H1 (cell line): Measurements from ENCODE around the gene OPALIN. TPM values are rescaled to one million over a fixed set of nuclear protein-coding genes. Genes with fewer than 3 reads are reported as not detected.

Source experiments
- CTCF ChIA-PET: fragments of 300-600 bp; sonication (Branson Sonifier 250); formaldehyde crosslinking; loops from one replicate; lab custom pipeline; 2021; ENCODE audit not compliant: partially characterized antibody; lab: Charles Lee
- POLR2A ChIA-PET: fragments of 300-600 bp; sonication (Branson Sonifier 250); formaldehyde crosslinking; loops from one replicate; lab custom pipeline; 2021; ENCODE audit warnings: inconsistent platforms; ENCODE audit not compliant: partially characterized antibody; lab: Charles Lee
- DNase-seq, 2 experiments: peaks; one replicate each; pipeline versions ENCODE4 v3.0.0 to v3.0.0-alpha.2; 2010 to 2022; ENCODE audit warnings: low spot score in 2 of 2, low read depth in 1 of 2, mixed read lengths in 1 of 2
- FAIRE-seq: peaks from 2 replicates; lab custom pipeline; 2011; peaks lifted over from hg19 to GRCh38; lab: Jason Lieb, UNC
- H2AFZ ChIP-seq: 2 replicates; pipeline ENCODE4 v1.8.1; 2012; ENCODE audit warnings: low read length, inconsistent platforms
- H2AK5ac ChIP-seq: 2 replicates; pipeline ENCODE4 v1.6.1; 2013; ENCODE audit warnings: low read depth, low read length
- H2BK120ac ChIP-seq: replicated peaks from 2 replicates; pipeline ENCODE3; 2013; ENCODE audit warnings: low read depth, low read length, inconsistent platforms
- H2BK12ac ChIP-seq: 2 replicates; pipeline ENCODE4 v1.6.1; 2013; ENCODE audit warnings: low read depth, low read length
- H2BK15ac ChIP-seq: 2 replicates; pipeline ENCODE4 v1.6.1; 2013; ENCODE audit warnings: low read length
- H2BK20ac ChIP-seq: 2 replicates; pipeline ENCODE4 v1.6.1; 2013; ENCODE audit warnings: low read length
- H2BK5ac ChIP-seq: 2 replicates; pipeline ENCODE4 v1.6.1; 2013; ENCODE audit warnings: low read depth, low read length
- H3K14ac ChIP-seq: 2 replicates; pipeline ENCODE4 v1.6.1; 2013; ENCODE audit warnings: inconsistent platforms; ENCODE audit not compliant: insufficient read length
- H3K18ac ChIP-seq: 2 replicates; pipeline ENCODE4 v1.6.1; 2013; ENCODE audit warnings: low read length; ENCODE audit errors: extremely low read depth
- H3K23ac ChIP-seq: 2 replicates; pipeline ENCODE4 v1.6.1; 2013; ENCODE audit warnings: inconsistent platforms; ENCODE audit not compliant: insufficient read length
- H3K23me2 ChIP-seq: 2 replicates; pipeline ENCODE4 v1.6.1; 2013; ENCODE audit warnings: low read depth, low read length
- H3K27ac ChIP-seq: 2 replicates; pipeline ENCODE4 v1.6.1; 2011; ENCODE audit warnings: low read depth, low read length, inconsistent platforms
- H3K27me3 ChIP-seq, 4 experiments: replicated peaks in 1 of 4; 1 replicate in 1 of 4; 2 replicates in 3 of 4; pipeline versions ENCODE4 v1.6.1 to v1.8.1; 2011 to 2013; ENCODE audit warnings: low read length in 3 of 4, mild to moderate bottlenecking in 3 of 4, inconsistent platforms in 2 of 4, mixed read lengths in 2 of 4, moderate library complexity in 1 of 4; ENCODE audit not compliant: control insufficient read depth in 3 of 4, insufficient read depth in 3 of 4; ENCODE audit errors: extremely low read depth in 1 of 4
- H3K36me3 ChIP-seq, 4 experiments: 2 replicates each; pipeline versions ENCODE4 v1.6.1 to v1.8.1; 2011 to 2013; ENCODE audit warnings: mild to moderate bottlenecking in 4 of 4, low read length in 3 of 4, moderate library complexity in 2 of 4, control low read depth in 1 of 4, inconsistent platforms in 1 of 4; ENCODE audit not compliant: insufficient read depth in 4 of 4, control insufficient read depth in 2 of 4
- H3K4ac ChIP-seq: replicated peaks from 2 replicates; pipeline ENCODE3; 2013; ENCODE audit warnings: low read length, low read depth, mixed read lengths, inconsistent platforms; ENCODE audit not compliant: insufficient read length
- H3K4me1 ChIP-seq, 4 experiments: replicated peaks in 1 of 4; 1 replicate in 1 of 4; 2 replicates in 3 of 4; pipeline versions ENCODE4 v1.6.1 to v1.8.1; 2011 to 2013; ENCODE audit warnings: low read length in 3 of 4, inconsistent platforms in 2 of 4, mixed read lengths in 1 of 4; ENCODE audit not compliant: insufficient read depth in 4 of 4, control insufficient read depth in 3 of 4
- H3K4me2 ChIP-seq, 2 experiments: 2 replicates each; pipeline versions ENCODE4 v1.6.1 to v1.8.1; 2011 to 2013; ENCODE audit warnings: low read depth in 2 of 2, low read length in 2 of 2, control low read depth in 1 of 2, inconsistent platforms in 1 of 2, mild to moderate bottlenecking in 1 of 2; ENCODE audit not compliant: insufficient read depth in 1 of 2
- H3K4me3 ChIP-seq, 4 experiments: fragments of 200-600, 300-600 bp in 1 of 4; sonication (generic), shearing (Covaris generic), sonication (Bioruptor Twin) in 1 of 4; 2 replicates each; pipeline versions ENCODE4 v1.5.1 to v1.8.1; 2011 to 2016; ENCODE audit warnings: low read length in 4 of 4, low read depth in 3 of 4, control low read depth in 2 of 4, inconsistent platforms in 2 of 4, mild to moderate bottlenecking in 2 of 4, mixed read lengths in 1 of 4, moderate library complexity in 1 of 4; ENCODE audit not compliant: insufficient read depth in 2 of 4; ENCODE audit errors: extremely low read depth in 1 of 4
- H3K56ac ChIP-seq: replicated peaks from 2 replicates; pipeline ENCODE3; 2013; ENCODE audit warnings: low read depth, mild to moderate bottlenecking, mixed read lengths, low read length, inconsistent platforms; ENCODE audit not compliant: insufficient read length
- H3K79me1 ChIP-seq: 2 replicates; pipeline ENCODE4 v1.6.1; 2013; ENCODE audit warnings: low read depth, low read length, control low read depth
- H3K79me2 ChIP-seq, 2 experiments: 2 replicates each; pipeline versions ENCODE4 v1.6.1 to v1.8.1; 2012 to 2013; ENCODE audit warnings: low read length in 2 of 2, mild to moderate bottlenecking in 2 of 2, inconsistent platforms in 1 of 2; ENCODE audit not compliant: insufficient read depth in 2 of 2, control insufficient read depth in 1 of 2
- H3K9ac ChIP-seq, 4 experiments: replicated peaks in 1 of 4; 1 replicate in 1 of 4; 2 replicates in 3 of 4; pipeline versions ENCODE4 v1.6.1 to v1.8.1; 2011 to 2013; ENCODE audit warnings: low read depth in 3 of 4, low read length in 3 of 4, control low read depth in 2 of 4, mild to moderate bottlenecking in 2 of 4, moderate library complexity in 2 of 4, inconsistent platforms in 1 of 4; ENCODE audit errors: extremely low read depth in 1 of 4
- H3K9me3 ChIP-seq, 2 experiments: 2 replicates each; pipeline versions ENCODE4 v1.6.1 to v1.8.1; 2012 to 2013; ENCODE audit warnings: mild to moderate bottlenecking in 2 of 2, moderate library complexity in 2 of 2, control low read depth in 1 of 2, inconsistent platforms in 1 of 2, low read depth in 1 of 2, low read length in 1 of 2, mixed read lengths in 1 of 2; ENCODE audit not compliant: insufficient read depth in 2 of 2
- H4K20me1 ChIP-seq, 2 experiments: replicated peaks in 1 of 2; 2 replicates each; pipeline versions ENCODE3 to v1.8.1; 2011 to 2013; ENCODE audit warnings: inconsistent platforms in 2 of 2, low read length in 2 of 2, mild to moderate bottlenecking in 1 of 2; ENCODE audit not compliant: insufficient read depth in 2 of 2, control insufficient read depth in 1 of 2
- H4K5ac ChIP-seq: 2 replicates; pipeline ENCODE4 v1.6.1; 2013; ENCODE audit warnings: low read length, low read depth, mixed read lengths, inconsistent platforms; ENCODE audit not compliant: insufficient read length
- H4K8ac ChIP-seq: 2 replicates; pipeline ENCODE4 v1.8.0; 2013; ENCODE audit warnings: mild to moderate bottlenecking, moderate library complexity, low read length, inconsistent platforms; ENCODE audit not compliant: insufficient read depth; ENCODE audit errors: extremely low read depth
- H4K91ac ChIP-seq: replicated peaks from 2 replicates; pipeline ENCODE3; 2013; ENCODE audit warnings: low read length, mixed read lengths, inconsistent platforms; ENCODE audit not compliant: insufficient read length
- ATF3 ChIP-seq: IDR thresholded peaks from 2 replicates; pipeline ENCODE4 v1.6.1; 2011; ENCODE audit warnings: low read depth, mild to moderate bottlenecking, low read length; ENCODE audit not compliant: insufficient read depth
- CTBP2 ChIP-seq: IDR thresholded peaks from 2 replicates; pipeline ENCODE4 v1.7.0; 2011; ENCODE audit warnings: borderline replicate concordance, mild to moderate bottlenecking, moderate library complexity, mixed read lengths, low read length; ENCODE audit not compliant: insufficient read depth, insufficient read length
- CTCF ChIP-seq, 3 experiments: IDR thresholded peaks; 1 replicate in 2 of 3; 2 replicates in 1 of 3; pipeline versions ENCODE4 v1.5.1 to v1.6.1; 2011; ENCODE audit warnings: low read length in 3 of 3, mild to moderate bottlenecking in 3 of 3, inconsistent platforms in 2 of 3, low read depth in 1 of 3, moderate library complexity in 1 of 3; ENCODE audit not compliant: insufficient read depth in 1 of 3; ENCODE audit errors: control extremely low read depth in 1 of 3
- RFX5 ChIP-seq: IDR thresholded peaks from 2 replicates; pipeline ENCODE4 v1.6.1; 2011; ENCODE audit warnings: low read depth, low read length, improper control_type of control experiment, borderline replicate concordance
- SRF ChIP-seq: IDR thresholded peaks from 2 replicates; pipeline ENCODE4 v1.6.1; 2011; ENCODE audit warnings: mild to moderate bottlenecking, low read depth, low read length, moderate library complexity
- TEAD4 ChIP-seq: IDR thresholded peaks from 2 replicates; pipeline ENCODE4 v1.6.1; 2012; ENCODE audit warnings: low read depth, low read length, inconsistent platforms, mixed read lengths
- YY1 ChIP-seq: IDR thresholded peaks from 2 replicates; pipeline ENCODE4 v1.6.1; 2011; ENCODE audit warnings: low read depth, mild to moderate bottlenecking, low read length
- WGBS, 2 experiments: shearing (Covaris generic) in 1 of 2; methylation state at CpG; one replicate each; pipeline versions ENCODE4 v1.1.6 to v1.1.7; 2013 to 2015; ENCODE audit warnings: low lambda C conversion rate in 2 of 2, mixed read lengths in 2 of 2, inconsistent platforms in 1 of 2, low coverage in 1 of 2, missing lambda C conversion rate in 1 of 2; ENCODE audit not compliant: insufficient replicate concordance in 2 of 2, insufficient coverage in 1 of 2, insufficient read length in 1 of 2; ENCODE audit errors: extremely low coverage in 1 of 2, missing lambda C conversion rate in 1 of 2; 5-methylcytosine and 5-hydroxymethylcytosine counted together
- polyA plus RNA-seq, 7 experiments: library from polyadenylated mRNA; depleted of rRNA in 3 of 7; stranded (reverse) in 5 of 7; unstranded in 2 of 7; fragments of >200 nt in 5 of 7; fragments of 200-250 nt in 2 of 7; gene quantifications; 1 replicate in 5 of 7; 2 replicates in 1 of 7; 4 replicates in 1 of 7; pipeline versions ENCODE4 v1.2.1 to v1.2.3, GENCODE V29; 2011 to 2013; ENCODE audit warnings: missing spikeins in 2 of 7, mixed read lengths in 2 of 7
- total RNA-seq: library from RNA; stranded (reverse); fragmentation: NEBNext Ultra II Directional; extraction: Animal tissue kit (Norgen Biotek cat#: 25700); gene quantifications from 2 replicates; pipeline ENCODE4 v1.2.1, GENCODE V29; 2021

The OPALIN gene
- total and polyA plus RNA-seq, 2 of the 8 experiments (the other 6 are each of a cell fraction or from before 2014, with no cell fraction given), result 0.03 TPM; not detected in 1

GRCh38 chr10:96395931-96396877, 37.4 kb upstream of the OPALIN start:
- H3K23me2 ChIP-seq, result no peaks in the 10 kb centered on the region
- WGBS, 2 experiments, result 38% methylated on average over 23 of the region's 24 CpGs; no CpG with 5 or more reads in 1 of the 2 experiments
- ChIA-PET POLR2A (interaction anchor here (1.0 kb wide), 1 partner anchor 120 kb away, joined by 3 read pairs; no protein-coding TSS in a partner anchor), CTCF (interaction anchor here (0.6 to 11.2 kb wide), 42 partner anchors 8 to 629 kb away, joined by 3 to 152 read pairs (median 5); partner anchors contain the start of gene TLL2)
- H3K36me3 ChIP-seq, result no peaks in the 10 kb centered on the region
- no peak overlapping the region for H3K4ac ChIP-seq
- no peaks in the 10 kb centered on the region for H3K79me2 ChIP-seq
- no peak overlapping the region for H3K9ac ChIP-seq
- no peak overlapping the region for H3K23ac ChIP-seq
- H2BK20ac ChIP-seq, result 0 out of 2 replicates have a peak overlapping the region, but pooled peaks have one; percentile 61
- FAIRE-seq (peak; percentile 78), DNase-seq (peak; percentile 56 to 79)
- H2AK5ac ChIP-seq, result no peak overlapping the region
- 0 out of 2 replicates have a peak overlapping the region, but pooled peaks have one; percentile 14 for H2BK12ac ChIP-seq
- no peaks in the 10 kb centered on the region for H3K79me1 ChIP-seq
- H3K4me3 ChIP-seq, result peak overlapping the region; percentile 10 to 49 (median 22); a peak in 4 of 8 replicates
- no peak overlapping the region for H2BK5ac ChIP-seq
- peak overlapping the region; percentile 82; the same call in 1 of the 2 replicates for H3K18ac ChIP-seq
- H2BK15ac ChIP-seq, result no peak overlapping the region
- no peaks in the 10 kb centered on the region for H4K20me1 ChIP-seq
- H3K9me3 ChIP-seq, result no peaks in the 10 kb centered on the region
- peak overlapping the region; percentile 80 for H2AFZ ChIP-seq
- H3K14ac ChIP-seq, result no peak overlapping the region
- H3K4me2 ChIP-seq, result peak overlapping the region; percentile 4 to 47; a peak in 3 of 4 replicates
- no peak overlapping the region for H2BK120ac ChIP-seq
- H3K4me1 ChIP-seq, result peaks cover 0 to 6% (median 2%) of the 10 kb centered on the region in 4 experiments; a peak in 6 of 7 replicates
- H3K27ac ChIP-seq, result no peak overlapping the region
- H3K27me3 ChIP-seq, result no peaks in the 10 kb centered on the region; a peak in 2 of 7 replicates
- H4K91ac ChIP-seq, result no peak overlapping the region
- H3K56ac ChIP-seq, result no peak overlapping the region
- H4K5ac ChIP-seq, result no peak overlapping the region
- H4K8ac ChIP-seq, result no peak overlapping the region
- no peak for TF ChIP-seq RFX5
- no peak for TF ChIP-seq YY1
- TF ChIP-seq SRF, result no peak
- TF ChIP-seq CTBP2, result no peak
- TF ChIP-seq ATF3, result no peak
- TF ChIP-seq TEAD4, result no peak
- peak; percentile 88 to 91 (median 89) for TF ChIP-seq CTCF (IDR thresholded peaks at IDR 0.05; ENCODE audit: control extremely low read depth in 1 of 3, insufficient read depth in 1 of 3, low read depth in 1 of 3, low read length in 3 of 3)
